IPS-NIHi11 (cell line): ENCODE data around the gene HIVEP3.
A peak's percentile ranks its signal among the peaks of the same experiment; 100 is the strongest.

Experiments
- DNase-seq: peaks from one replicate; pipeline ENCODE4 v3.0.0; 2012; ENCODE audit warnings: mixed read lengths, low spot score

The HIVEP3 gene

GRCh38 chr1:41920658-41921057 lies 1.9 kb upstream of the HIVEP3 start:
- DNase-seq: no peak

- peak; percentile 59 for DNase-seq
Observed at GRCh38 chr1:41919764-41920397, 1.2 kb upstream of the HIVEP3 start.

GRCh38 chr1:41919131-41919530 lies 409 bp upstream of the HIVEP3 start:
- DNase-seq: no peak

- peak; percentile 57 for DNase-seq
Observed at GRCh38 chr1:41917835-41918449, 780 bp downstream of the HIVEP3 start.

GRCh38 chr1:41917076-41917475 lies 1.6 kb downstream of the HIVEP3 start:
- no peak for DNase-seq

GRCh38 chr1:41915786-41916571 lies 2.7 kb downstream of the HIVEP3 start:
- DNase-seq: no peak

GRCh38 chr1:41914516-41914915 lies 4.2 kb downstream of the HIVEP3 start:
- DNase-seq: no peak

- no peak for DNase-seq
Observed at GRCh38 chr1:41913014-41913413, 5.7 kb downstream of the HIVEP3 start.

- no peak for DNase-seq
Observed at GRCh38 chr1:41908288-41908895, 10.3 kb downstream of the HIVEP3 start.

GRCh38 chr1:41907446-41907845 lies 11.3 kb downstream of the HIVEP3 start:
- DNase-seq: no peak

GRCh38 chr1:41906943-41907342 lies 11.8 kb downstream of the HIVEP3 start:
- no peak for DNase-seq

GRCh38 chr1:41905093-41905675 lies 13.5 kb downstream of the HIVEP3 start:
- DNase-seq: no peak

- no peak for DNase-seq
Observed at GRCh38 chr1:41902664-41903063, 16.1 kb downstream of the HIVEP3 start.

GRCh38 chr1:41902159-41902577 lies 16.6 kb downstream of the HIVEP3 start:
- no peak for DNase-seq

GRCh38 chr1:41901551-41901950 lies 17.2 kb downstream of the HIVEP3 start:
- no peak for DNase-seq

GRCh38 chr1:41900603-41901444 lies 17.9 kb downstream of the HIVEP3 start:
- DNase-seq: no peak

- peak; percentile 19 for DNase-seq
Observed at GRCh38 chr1:41898191-41898713, 20.5 kb downstream of the HIVEP3 start.

GRCh38 chr1:41895552-41895951 lies 23.2 kb downstream of the HIVEP3 start:
- no peak for DNase-seq

- no peak for DNase-seq
Observed at GRCh38 chr1:41894808-41895483, 23.8 kb downstream of the HIVEP3 start.

- no peak for DNase-seq
Observed at GRCh38 chr1:41894101-41894807, 24.5 kb downstream of the HIVEP3 start.
